Retina (tissue), 1 donor: Measurements from ENCODE around the gene ZNF493.

Source experiments
- DNase-seq: peaks from one replicate; pipeline ENCODE4 v3.0.0-alpha.2; 2016

Gene ZNF493

GRCh38 chr19:21396893-21397572 lies at the start of gene ZNF493:
TSS of gene ZNF493 (plus strand) at chr19:21397133. CDS start at chr19:21397238, 105 bp downstream.
- DNase-seq = peak; percentile 94

GRCh38 chr19:21352830-21353229 lies 44.1 kb upstream of the ZNF493 start:
- no peak for DNase-seq

DNA sequence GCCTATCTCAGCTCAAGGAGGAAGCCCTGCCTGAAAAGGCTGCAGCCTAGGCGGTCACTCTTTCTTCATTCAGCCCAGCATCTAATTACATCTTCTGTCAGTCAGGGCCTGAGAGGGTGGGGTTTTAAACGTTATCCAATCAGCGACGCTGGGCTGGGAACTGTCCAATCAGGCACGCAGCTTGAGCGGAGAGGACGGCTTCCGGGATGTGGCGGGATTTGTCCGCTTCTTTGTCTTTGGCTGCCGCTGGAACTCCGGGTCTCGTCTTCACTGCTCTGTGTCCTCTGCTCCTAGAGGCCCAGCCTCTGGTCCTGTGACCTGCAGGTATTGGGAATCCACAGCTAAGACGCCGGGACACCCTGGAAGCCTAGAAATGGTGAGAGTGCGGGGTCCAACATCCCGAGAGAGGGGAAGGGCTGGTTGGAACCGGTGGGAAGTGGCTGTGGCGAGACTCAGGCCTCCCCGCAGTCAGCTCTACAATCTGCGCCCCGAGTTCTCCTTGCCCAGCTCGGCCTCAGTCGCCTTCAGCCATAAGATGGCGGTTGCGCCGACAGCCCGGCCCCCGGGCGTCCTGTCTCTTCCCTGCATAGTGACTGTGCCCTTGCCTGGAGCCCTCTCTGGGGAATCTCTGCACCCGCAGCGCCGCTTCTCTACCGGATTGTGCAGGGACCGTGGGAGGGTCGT lies 38.0 kb upstream of the ZNF493 start, which contains the start of gene ZNF738:
Gene ZNF738, plus strand, starts transcription at position 233 of the 684 bp plus-strand sequence. Its CDS starts 141 bp downstream, at position 374.
- peak; percentile 95 for DNase-seq

DNA sequence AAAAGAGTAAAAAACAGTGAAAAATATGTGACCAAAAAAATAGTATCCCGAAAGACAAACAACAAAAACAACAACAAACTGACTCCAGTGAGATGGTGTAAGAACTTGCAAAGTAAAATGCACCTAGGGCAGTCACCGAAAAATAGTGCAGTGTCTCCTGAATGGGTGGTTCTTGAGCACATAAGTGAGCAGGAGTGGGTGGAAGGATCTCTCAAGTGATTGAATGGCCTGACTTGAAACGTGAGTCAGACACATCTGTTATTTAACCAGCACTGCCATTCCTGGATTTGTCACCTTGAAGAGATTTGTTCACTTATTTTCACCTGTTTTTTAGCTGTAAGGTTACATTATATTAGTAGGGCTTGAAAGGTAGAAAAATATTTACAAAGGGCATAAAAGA lies 34.6 kb upstream of the ZNF493 start:
- no peak for DNase-seq

- DNase-seq = no peak
Measured at GRCh38 chr19:21383980-21384582, 12.9 kb upstream of the ZNF493 start.

- no peak for DNase-seq
Measured at GRCh38 chr19:21396121-21396520, 812 bp upstream of the ZNF493 start.

GRCh38 chr19:21398851-21399250 lies 1.9 kb downstream of the ZNF493 start:
- no peak for DNase-seq

DNA sequence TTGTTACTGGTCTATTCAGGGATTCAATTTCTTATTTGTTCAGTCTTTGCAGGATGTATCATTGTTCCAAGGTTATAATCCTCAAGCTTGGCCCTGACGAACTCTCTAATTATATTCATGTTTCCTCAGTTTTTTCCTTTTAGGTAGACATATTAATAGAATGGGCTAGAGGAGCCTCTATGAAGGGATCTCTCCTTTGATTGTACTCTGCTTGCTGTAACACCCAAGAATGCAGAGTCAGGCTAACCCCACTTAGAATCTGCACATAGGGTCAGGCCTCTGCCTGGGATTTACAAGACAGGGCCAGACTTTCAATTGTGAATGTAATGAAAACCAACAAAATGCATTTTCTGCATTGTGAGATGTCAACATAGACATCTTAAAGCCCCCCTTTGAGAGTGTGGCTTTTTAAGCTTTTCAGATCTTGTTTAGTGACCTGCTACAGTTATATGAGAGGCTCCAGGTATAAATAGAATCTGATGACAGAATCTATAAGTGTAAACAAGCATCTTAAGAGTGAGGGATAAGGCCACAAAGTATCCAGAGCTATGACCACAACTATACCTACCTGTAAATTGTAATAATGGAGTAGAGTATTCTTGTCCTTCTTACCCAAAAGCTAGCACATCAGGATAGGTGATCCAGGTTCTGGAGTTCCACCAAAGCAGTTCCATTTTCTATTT lies 5.5 kb downstream of the ZNF493 start:
- DNase-seq = no peak

- no peak for DNase-seq
Measured at GRCh38 chr19:21410166-21410565, 13.2 kb downstream of the ZNF493 start.

GRCh38 chr19:21422244-21422643 lies 25.3 kb downstream of the ZNF493 start:
- DNase-seq = no peak

- DNase-seq = no peak
Measured at GRCh38 chr19:21423057-21424041, 26.4 kb downstream of the ZNF493 start.

GRCh38 chr19:21430675-21431074 lies 33.7 kb downstream of the ZNF493 start:
- DNase-seq = no peak

DNA sequence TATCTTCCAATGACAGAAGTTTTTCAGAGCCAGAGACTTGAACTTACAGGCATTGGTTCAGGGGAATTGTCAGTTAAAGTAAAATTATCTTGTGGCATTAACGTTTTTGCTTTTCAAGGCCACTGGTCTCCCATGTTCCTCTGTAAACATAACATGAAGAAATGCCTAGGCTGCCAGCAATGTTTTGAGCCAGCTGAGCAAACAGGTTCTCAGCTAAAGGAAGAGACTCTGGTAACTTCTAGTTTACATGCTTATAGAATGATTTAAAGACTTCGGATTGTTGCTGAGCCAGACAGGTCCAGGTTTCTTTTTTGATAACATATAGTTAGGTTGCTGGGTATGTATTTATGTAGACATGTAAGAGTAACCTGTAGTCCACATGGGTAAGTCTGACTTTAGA lies 35.7 kb downstream of the ZNF493 start:
- no peak for DNase-seq

GRCh38 chr19:21434516-21434915 lies 37.6 kb downstream of the ZNF493 start:
- no peak for DNase-seq

GRCh38 chr19:21434967-21435544 lies 38.1 kb downstream of the ZNF493 start:
- no peak for DNase-seq

DNA sequence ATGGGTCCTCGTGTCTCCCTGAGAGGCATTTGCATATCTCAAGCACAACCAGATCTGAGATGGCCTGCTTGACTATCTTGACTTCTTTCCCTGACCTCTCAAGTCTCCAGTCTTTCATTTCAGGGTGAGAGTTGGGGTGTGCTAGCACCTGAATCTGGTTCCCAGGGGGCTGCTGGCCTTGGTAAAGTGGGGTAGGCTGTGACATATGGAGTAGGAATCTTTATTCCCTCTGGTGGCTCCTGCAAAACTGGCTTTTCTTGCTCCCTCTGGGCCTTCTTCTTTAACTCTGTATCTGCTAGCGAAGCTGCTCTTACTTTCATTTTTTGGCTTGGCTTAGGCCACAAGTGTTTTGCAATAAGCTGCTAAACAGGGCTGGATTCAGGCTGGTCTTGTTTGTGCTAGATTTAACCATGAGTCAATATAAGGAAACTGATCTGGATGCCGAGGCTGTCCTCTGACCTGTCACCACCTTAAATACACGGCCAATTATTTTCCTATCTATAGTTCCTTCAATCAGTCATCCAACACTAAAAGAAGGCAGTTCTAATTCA lies 42.3 kb downstream of the ZNF493 start:
- no peak for DNase-seq

DNA sequence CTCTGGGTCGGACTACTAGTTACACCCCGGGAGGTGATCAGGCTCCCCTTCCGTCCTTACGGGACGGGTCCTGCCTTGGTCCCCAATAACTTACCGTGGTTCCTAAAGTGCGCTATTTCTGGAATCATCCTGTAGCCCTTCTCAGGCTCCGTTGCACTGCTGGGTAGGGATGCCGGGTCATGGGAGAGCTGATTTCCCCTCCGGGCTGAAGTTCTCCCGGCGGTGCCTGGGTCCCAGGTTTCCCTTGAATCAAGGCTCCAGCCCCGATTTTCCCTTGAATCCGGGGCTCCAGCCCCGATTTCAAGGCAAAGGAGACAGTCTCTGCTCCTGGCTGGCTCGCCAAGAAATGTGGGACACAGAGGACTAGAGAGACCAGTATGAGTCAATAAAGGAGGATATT lies 43.4 kb downstream of the ZNF493 start:
- DNase-seq = no peak

DNA sequence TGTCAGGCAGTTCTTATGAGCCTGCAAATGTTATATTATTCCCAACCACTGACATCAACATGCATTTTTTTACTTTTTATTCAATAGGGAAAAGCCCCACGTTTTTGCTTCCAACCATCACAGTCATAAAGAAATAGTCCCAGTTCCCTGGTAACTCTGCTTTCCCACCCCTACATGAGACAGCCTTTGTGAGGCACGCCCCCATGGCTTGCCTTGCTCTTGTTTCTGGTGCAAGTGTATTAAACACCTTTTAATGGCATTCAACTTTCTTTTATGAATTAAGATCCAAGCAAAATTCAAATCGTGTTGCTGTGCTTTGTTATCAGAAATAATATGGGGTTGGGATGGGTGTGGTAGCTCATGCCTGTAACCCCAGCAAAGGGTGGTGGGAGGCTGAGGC lies 54.3 kb downstream of the ZNF493 start:
- no peak for DNase-seq

DNA sequence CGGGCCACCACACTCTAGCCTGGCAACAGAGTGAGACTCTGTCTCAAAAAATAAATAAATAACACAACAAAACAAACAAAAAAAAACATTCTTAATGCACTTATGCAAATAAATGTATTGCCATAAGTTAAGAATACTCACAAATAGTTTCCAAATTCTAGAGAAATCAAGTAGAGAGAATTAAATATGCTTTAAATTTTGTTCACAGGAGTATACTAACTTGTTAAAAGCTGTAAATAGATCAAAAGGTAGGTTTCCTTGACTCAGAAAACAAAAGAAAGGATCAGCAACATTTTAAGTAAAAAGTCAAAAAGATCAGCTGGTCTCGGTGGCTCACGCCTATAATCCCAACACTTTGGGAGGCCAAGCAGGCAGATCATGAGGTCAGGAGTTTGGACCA lies 58.0 kb downstream of the ZNF493 start:
- DNase-seq = no peak

- DNase-seq = no peak
Measured at GRCh38 chr19:21460686-21461085, 63.8 kb downstream of the ZNF493 start.

- no peak for DNase-seq
Measured at GRCh38 chr19:21462540-21462939, 65.6 kb downstream of the ZNF493 start.
